SU-DHL-6 (cell line): ENCODE data around the gene RABGAP1.

ENCODE experiments used
- CTCF ChIP-seq: fragments of 200-600 bp; sonication (generic); IDR thresholded peaks from one replicate; pipeline ENCODE4 v1.5.1; 2017; ENCODE audit warnings: antibody characterized with exemption, mild to moderate bottlenecking, low read length, moderate library complexity; ENCODE audit not compliant: insufficient read depth, poor library complexity, severe bottlenecking
- EZH2phosphoT487 ChIP-seq: fragments of 200-600 bp; sonication (generic), shearing (Covaris generic); conservative IDR thresholded peaks from 2 replicates; pipeline ENCODE4 v1.6.1; 2018; ENCODE audit warnings: mild to moderate bottlenecking, antibody characterized with exemption, low read length, moderate library complexity, mixed read lengths

- TF ChIP-seq CTCF = no peak
- no peak for TF ChIP-seq EZH2phosphoT487
These were observed 34.4 kb downstream of the RABGAP1 start for GRCh38 chr9:122975196-122975595.
